Activated CD4-positive, CD25-positive, alpha-beta regulatory T cell (primary cell): ENCODE results near the gene SSH2.
"Not testable (repeated sequence)": the region's sequence is repeated elsewhere in the genome, so short reads cannot be mapped to it uniquely, and the experiment has no call there.

Source experiments
- DNase-seq, 4 experiments: peaks; one replicate each; lab custom pipeline; 2025; lab: John Stamatoyannopoulos, UW

Gene SSH2

DNA sequence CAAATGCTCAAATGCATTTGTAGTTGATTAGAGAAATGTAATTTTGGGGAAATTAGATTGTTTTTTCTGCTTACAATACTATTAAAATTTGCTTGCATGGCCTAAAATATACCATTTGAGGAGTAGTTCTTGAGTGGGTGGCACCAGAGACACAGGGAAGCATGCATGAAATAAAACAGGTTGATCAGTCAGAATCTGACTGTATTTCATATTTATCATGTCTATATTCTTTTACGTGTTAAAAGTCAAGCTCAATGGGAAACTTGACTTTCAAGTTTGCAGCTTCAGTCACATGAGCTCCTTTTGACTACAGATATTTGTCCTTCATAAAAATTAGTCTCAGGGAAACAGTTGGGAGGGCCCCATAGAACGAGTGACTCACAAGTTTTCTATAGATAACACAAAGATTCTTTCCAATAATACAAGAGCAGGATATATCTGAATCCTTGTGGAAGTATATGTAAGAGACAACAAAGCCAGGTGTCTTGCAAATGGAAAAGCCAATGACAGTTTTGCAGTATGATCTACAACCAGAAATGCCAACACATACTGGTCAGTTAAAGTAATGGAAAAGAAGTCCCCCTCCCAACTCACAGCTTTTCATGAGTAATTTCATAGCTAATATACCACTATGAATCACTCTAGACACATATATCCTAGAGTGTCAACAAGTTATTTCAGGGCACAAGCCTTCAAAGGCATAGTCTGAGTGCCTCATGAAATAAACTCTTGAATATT is 265.1 kb downstream of the SSH2 start:
- DNase-seq = no peak

DNA sequence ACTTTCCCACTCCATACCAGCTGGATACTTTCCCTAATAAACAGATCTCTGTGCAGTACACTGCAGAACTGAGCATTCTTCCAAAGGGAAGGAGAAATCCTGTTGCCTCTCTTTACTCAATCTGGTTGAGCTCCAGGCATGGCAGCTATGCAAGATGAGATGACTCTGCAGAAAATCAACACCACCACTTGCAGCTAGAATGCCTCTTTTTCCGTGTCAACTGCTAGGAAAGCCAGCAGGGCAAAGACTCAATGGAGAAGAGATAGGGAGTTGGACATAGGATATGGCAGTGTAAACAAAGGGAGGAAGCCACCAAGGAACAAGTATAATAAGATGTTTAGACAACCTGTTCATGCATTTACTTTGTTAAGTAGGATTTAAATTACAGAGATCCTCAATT is 266.9 kb downstream of the SSH2 start:
- DNase-seq = no peak

DNA sequence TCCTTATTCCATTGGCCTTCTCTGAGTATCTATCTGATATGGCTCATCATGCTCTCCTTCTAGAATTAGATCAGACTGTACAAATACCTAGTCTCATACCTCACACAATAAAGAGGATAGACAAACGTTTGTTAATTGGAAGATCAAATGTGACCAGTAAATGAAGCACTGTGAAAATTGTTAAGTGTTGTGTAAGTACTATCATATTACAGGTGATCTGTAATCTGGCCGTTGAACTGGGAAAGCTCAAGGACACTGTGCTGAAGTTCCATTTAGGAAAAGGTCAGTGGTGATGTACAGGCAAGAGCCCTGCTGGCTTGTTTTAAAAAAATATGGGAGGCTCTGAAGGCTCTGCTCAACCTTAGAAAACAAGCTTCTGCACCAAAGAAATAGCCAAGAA is 268.8 kb downstream of the SSH2 start:
- DNase-seq = no peak

DNA sequence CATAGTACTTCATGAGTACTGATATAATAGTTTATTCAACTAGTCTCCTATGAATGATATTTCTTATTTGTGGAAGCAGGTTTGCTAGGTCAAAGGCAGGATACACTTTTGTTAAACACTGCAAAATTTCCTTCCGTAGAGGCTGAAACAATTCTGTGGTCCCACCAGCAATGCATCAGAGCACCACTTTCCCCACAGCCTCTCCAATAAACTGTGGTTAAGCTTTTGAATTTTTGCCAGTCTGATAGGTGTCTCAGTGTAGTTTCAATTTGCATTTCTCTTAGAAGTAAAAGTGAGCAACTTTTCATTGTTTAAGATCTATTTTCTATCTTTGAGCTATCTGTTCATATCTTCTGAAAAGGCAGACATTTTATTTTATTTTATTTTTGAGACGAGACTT is 270.9 kb downstream of the SSH2 start:
- DNase-seq = no peak

DNA sequence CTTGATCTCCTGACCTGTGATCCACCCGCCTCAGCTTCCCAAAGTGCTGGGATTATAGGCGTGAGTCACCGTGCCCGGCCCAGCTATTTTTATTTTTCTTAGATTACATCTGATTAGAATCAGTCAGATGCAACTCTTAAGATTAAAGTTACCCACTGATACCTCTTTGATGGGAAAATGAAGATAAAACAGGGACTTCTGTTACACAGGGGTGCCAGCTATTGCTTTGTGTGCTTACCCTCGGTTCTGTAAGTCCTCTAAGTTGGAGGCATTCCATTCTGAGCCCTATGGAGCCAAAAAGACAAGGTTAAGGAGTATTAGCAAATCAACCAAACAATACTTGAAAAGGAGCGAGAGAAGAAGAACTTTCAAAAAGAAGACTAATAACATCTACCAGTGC is 274.7 kb downstream of the SSH2 start:
- DNase-seq = no peak

DNA sequence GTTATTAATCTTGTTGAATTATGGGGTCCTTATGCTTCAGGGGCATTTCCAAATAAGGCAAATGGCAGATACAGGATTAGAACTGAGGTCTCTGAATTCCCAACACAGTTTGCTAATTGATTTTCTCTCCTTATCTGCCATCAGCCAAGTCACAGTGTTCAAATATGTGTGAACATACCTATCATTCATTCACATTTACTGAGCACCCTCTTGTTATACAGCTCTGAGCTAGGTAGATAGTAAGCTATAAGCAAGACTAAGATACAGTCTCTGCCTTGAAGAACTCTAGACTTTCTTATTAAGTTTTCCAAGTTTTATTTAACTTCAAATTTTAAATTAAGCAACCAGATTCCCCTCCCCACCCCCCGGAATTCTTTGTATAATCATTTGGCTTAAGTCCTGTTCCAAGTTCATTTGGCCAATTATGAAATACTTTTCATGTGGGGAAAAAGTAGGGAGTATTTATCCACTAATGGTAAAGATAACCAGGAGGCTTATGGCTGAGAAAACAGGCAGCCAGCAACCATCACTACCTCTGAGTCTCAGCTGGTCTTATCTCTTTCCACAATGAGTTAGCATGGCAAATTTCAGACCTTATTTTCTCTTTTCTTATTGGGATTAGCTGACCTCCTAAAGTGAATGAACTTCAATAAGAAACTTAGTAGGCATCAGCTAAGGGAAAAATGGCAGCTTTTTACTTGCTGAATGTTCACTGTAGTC is 275.9 kb downstream of the SSH2 start:
- DNase-seq = no peak

DNA sequence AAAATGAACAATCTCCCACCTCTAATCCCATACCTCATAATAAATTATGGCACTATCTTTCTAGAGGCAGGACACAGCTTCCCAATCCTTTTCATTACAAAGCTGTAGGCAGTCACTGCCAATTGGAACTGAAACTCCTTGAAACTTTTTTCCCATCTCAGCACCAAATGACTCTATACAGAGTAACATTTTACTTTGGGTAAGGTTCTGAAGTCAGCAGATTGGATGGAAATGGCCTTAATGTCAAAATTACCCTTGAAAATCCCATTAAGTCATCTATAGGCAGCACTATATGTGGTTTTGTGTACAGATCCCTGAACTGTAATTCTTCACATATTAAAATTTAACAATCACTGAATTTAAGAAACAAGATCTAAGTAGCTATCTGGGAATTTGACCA is 277.1 kb downstream of the SSH2 start:
- DNase-seq = no peak

DNA sequence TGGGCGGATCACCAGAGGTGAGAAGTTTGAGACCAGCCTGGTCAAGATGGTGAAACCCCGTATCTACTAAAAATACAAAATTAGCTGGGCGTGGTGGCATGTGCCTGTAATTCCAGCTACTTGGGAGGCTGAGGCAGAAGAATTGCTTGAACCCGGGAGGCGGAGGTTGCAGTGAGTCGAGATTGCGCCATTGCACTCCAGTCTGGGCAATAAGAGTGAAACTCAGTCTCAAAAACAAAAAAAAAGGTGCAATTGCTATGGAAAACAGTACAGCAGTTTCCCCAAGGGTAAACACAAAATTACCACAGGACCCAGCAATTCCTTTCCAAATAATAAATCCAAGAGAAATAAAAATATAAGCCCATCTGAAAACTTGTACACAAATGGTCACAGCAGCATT is 278.1 kb downstream of the SSH2 start:
- DNase-seq = not testable (repeated sequence)

DNA sequence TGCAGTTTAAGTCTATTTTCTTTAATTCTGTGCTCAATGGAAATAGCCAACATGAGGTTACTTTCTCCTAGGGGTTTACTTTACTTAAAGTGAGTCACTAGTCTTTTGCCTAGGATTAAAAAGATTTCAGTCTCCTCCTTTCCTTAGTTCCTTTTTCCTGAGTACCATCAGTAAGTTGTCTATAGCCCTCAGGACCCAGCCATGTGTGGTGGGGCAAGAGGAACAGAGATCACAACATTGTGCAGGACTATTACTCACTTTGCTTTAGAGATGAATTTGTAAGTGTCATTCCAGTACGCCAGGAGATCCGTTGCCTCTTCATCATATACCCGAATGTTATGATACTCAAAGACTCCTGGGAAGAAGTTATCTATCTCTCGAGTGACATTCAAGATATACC is 279.6 kb downstream of the SSH2 start:
- DNase-seq = no peak

DNA sequence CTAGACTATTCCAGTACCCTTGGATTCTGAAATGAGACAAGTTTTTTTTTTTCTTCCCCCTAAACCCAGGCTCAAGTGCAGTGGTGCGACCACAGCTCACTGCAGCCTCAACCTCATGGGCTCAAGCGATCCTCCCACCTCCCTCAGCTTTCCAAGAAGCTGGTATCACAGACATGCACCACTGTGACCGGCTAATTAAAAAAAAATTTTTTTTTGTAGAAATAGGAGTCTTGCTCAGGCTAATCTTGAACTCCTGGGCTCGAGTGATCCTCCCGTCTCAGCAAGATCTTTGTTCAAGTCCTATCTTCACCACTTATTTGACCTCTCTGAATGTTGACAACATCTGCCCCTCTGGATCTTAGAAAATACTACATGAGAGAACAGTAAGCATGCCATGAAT is 280.7 kb downstream of the SSH2 start:
- DNase-seq = no peak

DNA sequence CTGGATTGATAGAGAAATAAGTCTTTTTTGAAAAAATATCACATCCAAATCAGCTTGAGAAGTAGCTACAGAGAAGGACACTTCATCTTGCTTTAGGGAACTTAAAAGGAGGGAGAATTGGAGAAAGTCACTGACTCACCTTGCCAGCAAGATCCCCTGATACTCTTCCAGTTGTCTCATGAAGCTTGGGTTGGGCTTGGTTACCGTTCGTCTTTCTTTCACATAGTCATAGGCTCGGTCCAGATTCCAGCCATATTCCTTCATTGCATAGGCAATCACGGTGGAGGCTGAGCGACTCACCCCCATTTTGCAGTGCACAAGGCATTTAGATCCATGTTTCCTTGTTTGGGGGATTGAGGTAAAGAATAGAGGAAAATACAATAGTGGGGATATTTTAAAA is 282.0 kb downstream of the SSH2 start:
- DNase-seq = no peak

DNA sequence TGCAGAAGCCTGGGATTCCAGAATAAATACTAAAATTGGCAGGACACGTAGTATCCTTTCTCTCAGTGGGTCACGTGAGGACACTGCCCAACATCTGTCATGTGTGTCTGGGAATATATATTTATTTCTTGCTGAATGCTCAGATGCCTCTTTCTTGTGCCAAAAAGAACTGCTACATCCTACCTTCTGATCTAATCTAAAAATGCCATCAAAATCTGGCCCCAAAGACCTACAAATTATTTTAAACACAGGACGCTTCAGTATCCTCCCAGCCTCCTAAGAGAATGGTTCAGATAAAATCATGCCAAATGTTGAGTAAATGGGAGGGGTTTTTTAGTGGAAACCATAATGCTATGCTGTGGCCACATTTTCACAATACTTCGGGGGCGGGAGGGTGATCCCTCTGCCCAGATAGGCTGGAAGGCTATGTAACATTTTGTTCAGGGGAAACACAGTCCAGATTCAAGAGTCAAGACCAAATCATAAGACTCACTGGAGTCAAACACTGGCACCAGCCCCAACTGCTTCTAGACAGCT is 284.4 kb downstream of the SSH2 start:
- no peak for DNase-seq

DNA sequence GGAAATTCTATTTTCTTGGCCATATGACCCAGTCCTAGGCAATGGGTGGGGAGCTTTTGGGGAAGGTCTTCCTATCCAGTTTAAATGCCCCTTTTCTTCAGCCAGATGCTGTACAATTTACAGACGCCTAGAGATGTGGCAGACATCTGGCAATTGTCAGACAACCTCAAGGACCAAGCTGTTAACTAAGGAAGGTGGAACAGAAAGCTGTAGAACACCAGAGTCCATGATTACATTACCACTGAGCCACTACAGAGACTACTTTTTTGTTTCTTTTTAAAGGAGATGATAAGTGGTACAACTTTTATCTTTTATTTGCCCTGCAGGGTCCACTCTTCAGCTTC is 286.2 kb downstream of the SSH2 start:
- DNase-seq = no peak

DNA sequence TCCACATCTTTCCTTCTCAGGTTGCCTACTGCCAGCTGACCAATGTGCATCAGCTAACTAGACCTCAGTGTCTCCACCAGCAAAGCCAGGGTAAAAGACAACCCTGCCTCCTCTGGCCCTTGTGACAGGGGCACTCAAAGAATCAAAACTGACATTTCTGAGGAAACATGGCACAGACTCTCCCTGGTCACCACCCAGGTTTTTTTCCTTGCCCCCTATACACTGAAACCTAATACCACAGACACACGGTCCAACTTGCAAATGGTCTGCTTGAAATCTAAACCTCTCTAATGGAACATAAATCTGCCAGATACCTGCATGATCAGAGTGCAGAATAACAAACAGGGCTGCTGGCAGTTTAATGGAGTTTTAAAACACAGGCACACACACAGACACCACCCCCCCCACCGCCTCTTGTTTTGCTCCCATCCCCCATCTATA is 287.8 kb downstream of the SSH2 start:
- DNase-seq = no peak

DNA sequence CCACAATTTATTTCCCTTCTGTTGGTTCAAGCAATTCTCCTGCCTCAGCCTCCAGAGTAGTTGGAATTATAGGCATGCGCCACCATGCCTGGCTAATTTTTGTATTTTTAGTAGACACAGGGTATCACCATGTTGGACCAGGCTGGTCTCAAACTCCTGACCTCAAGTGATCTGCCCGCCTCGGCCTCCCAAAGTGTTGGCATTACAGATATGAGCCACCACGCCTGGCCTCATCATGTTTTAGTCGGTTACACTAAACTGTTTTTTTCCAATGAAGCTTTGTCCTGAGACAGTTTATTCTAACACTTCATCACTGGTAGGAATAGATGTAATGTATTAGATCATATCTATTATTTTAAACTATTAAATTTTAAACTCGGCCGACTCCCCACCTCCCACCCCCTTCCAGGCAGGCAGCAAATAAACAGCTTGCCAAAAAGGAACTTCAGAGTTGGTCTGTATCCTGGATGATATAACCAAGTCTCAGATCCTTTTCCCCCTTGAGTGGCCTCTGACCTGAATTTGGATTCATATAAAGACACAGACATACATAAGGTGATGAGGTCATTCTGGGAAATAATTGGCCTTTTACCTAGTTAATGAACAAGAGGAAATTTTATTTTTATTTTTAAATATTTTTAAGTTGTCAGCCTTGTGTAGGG is 288.9 kb downstream of the SSH2 start:
- DNase-seq = no peak

DNA sequence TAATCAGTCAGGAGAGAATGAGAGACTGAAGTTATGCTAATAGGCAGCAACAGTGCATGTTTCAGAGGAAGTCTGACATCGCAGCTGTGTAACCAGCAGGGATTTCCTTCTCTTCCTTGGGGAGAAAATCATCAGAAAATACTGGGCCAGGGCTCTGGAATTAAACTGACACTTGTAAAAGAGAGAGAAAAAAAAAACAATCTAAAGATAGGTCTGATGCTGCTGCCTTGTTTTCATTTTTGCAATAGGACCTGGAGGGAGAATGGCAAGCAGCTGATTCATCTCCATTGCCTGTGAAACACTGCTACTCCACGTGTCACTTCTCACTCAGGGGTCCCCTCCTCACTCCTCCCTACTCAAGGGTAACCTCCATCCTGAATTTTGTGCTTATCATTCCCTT is 289.6 kb downstream of the SSH2 start:
- no peak for DNase-seq

DNA sequence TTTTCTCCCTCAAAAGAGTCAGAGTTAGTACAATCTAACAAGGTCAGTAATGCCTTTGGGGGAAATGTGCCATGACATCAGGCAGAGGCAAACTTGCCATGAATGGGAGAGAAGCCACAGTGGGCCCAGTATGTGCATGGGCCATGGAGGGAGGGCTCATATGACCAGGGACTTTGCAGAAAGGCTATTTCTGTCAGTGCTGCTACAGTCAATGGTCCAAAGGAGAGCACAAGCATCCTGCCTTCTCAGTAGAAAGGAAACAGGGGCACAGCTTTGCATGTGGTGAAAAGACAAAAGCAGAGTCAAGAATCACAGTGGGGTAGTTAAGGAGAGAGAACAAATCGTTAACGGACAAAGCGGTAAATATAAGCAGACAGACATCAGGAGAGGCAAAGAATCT is 296.1 kb downstream of the SSH2 start:
- no peak for DNase-seq

DNA sequence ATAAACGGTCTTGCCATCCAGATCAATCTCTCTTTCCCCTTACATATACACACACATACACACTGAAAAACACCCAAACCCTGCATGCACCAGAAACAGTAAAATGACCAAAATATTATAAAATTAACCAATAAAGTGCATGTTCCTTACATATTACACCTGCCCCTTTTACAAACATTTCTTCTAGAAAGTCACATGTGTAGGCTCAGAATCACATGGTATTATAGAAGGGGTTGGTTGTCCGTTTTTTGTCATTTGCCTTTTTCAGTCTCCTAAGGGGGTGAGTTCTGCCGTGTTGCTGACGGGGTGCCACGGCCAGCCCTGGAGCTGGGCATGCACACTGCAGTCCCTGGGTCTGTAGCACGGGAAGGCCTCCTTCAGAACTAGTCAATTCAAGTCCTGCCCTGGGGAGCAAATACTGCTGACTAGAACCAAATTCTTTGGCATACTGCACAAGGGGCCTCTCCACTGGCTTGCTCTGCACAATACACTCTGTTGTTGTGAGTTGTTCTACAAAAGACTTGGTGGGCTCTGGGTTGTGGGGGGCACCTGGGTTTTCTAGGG is 299.3 kb downstream of the SSH2 start:
- DNase-seq = no peak

DNA sequence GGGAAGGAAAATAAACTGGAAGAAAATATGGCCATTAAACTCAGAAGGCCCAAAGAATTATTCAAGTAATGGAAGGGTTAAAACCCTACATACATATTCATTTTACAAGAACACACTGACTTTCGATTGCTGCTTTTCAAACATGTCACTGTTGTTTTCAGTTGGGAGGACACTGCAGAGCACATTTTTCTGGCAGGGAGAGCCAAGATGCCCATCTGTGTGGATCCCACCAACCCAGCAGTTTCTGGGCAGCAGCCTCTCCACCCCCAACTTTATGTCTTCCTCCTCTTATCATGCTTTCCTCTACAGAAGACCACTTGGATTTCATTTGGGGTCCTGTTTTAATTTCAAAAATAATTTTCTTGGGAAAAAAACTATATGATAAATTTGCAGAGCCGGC is 300.2 kb downstream of the SSH2 start:
- DNase-seq = no peak

DNA sequence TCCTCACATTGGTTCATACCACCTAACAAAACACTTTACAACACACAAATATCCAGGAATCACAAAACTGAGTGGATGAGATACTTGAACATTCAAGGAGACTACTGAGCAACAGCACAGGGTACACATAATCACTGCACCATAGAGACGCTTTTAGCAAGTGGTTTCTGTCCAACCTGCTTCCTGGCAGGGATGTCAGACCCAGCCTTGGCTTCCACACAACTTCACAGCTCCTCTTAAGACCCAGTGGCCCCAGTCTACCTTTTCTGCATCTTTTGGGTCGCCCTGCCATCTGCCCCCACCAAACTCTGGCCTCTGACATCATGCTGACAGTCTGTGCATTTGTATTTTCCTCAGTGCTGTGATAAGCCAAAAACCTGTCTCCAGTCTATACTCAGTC is 301.4 kb downstream of the SSH2 start:
- no peak for DNase-seq

DNA sequence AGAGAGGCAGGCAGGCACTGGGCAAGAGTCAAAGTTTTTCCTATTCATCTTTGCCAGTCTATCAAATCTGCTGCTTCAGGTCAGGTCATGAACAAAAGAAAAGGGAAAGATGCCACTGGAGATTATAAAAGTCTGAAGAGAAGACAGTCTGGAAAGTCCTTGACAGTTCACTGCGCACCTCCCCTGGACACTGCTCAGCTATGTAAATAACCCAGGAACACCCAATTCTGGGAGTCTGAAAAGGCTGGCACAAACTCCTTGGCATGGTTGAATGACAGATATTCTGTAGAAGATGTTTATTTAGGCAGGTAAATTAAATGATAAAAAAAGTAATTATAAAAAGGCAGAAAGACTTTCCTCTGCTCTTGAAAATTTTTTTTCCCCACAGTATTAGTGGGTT is 302.1 kb downstream of the SSH2 start:
- DNase-seq = no peak

DNA sequence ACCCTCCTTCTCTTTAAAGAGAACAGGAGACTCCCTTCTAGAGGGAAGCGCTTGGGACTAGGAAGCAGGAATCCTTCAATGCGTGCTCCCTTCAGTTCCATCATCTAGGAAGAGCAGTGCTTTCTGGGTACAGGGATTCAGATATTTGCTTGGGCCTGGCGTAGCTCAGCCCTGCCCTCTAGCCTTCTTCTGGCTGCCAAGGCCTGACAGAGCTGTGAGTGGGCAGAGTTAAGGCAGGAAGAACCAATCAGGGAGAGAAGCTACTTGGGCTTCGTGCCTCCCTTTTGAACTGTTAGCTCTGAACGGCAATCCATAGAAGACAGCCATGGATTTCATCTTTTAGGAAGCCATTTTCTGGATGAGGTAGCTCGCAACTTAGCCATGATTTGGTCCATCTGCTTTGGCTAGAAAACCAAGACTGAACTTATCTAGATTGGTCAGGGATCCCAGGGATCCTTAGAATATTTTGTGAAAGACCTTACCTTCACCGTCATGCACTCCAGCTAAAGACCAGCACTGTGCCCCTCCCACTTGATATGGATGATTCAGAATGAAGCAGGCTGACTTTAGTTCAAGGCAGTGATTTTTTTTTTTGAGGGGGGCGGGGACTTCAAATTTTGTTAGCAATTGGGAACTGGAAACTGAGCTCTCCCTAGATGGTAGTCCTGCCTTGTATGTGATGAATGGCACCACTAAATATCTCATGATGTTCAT is 304.8 kb downstream of the SSH2 start:
- DNase-seq = no peak
